ENCODE results near the gene VWA8. TPM values are rescaled to one million over a fixed set of nuclear protein-coding genes. Genes with fewer than 3 reads are reported as not detected.

Gene VWA8
- polyA plus RNA-seq, 1 of the 3 experiments (the other 2 are of a cell fraction): 5.5 TPM

GRCh38 chr13:41655997-41656396 lies 304.9 kb downstream of the VWA8 start (continued):
- TF ChIP-seq CHD2 (IDR thresholded peaks at IDR 0.05; ENCODE audit: low read length, partially characterized antibody): no peak
- TF ChIP-seq TAF1 (IDR thresholded peaks at IDR 0.05; ENCODE audit: borderline replicate concordance, low read depth, low read length): no peak
- TF ChIP-seq USF2 (IDR thresholded peaks at IDR 0.05; ENCODE audit: borderline replicate concordance, low read depth, low read length): no peak
- no peak for TF ChIP-seq MXI1 (IDR thresholded peaks at IDR 0.05; ENCODE audit: low read depth, low read length)
- TF ChIP-seq SMC3 (IDR thresholded peaks at IDR 0.05; ENCODE audit: low read depth, low read length): no peak
- TF ChIP-seq GATA2 (CRISPR knock-in tag; IDR thresholded peaks at IDR 0.05): no peak

DNA sequence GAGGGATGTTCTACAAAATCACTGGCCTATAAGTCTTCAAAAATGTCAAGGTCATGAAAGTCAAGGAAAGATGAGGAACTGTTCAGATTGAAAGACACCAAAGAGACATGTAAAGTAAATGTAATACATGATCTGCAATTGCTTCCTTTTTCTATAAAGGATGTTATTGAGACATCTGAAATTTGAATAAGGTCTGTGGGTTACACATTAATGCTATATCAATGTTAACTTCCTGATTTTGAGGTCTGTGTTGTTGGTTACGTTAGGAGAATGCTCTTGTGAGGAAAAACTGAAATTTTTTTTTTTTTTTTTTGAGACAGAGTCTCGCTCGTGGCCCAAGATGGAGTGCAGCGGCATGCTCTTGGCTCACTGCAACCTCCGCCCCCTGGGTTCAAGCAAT lies 306.1 kb downstream of the VWA8 start:
- Histone ChIP-seq H3K9me3 (no peaks in the 10 kb centered on the region), H3K36me3 (replicated peaks in 1 of 2; ENCODE audit: control insufficient read depth in 1 of 2, insufficient read depth in 2 of 2, low read length in 1 of 2) (no peaks in the 10 kb centered on the region), H3F3A (replicated peaks; ENCODE audit: insufficient read depth) (peaks cover 4% of the 10 kb centered on the region), H3K4me1 (ENCODE audit: control insufficient read depth in 1 of 2, insufficient read depth in 2 of 2, low read depth in 1 of 2, low read length in 1 of 2) (peaks cover 0 to 3% of the 10 kb centered on the region in 2 experiments; a peak in 2 of 4 replicates), H3K9ac (no peak overlapping the region), H3K4me2 (no peak overlapping the region), H3K4me3 (ENCODE audit: low read depth in 2 of 2, low read length in 1 of 2) (no peak overlapping the region), H4K20me1 (ENCODE audit: insufficient read depth) (no peaks in the 10 kb centered on the region), H3K9me2 (no peaks in the 10 kb centered on the region), H3K27ac (ENCODE audit: low read depth in 2 of 2, low read length in 1 of 2) (no peak overlapping the region), H2AFZ (ENCODE audit: low read depth) (no peak overlapping the region), H3K79me2 (ENCODE audit: insufficient read depth) (no peaks in the 10 kb centered on the region), H3K27me3 (ENCODE audit: insufficient read depth) (no peaks in the 10 kb centered on the region)
- TF ChIP-seq MEF2A (IDR thresholded peaks at IDR 0.05; ENCODE audit: borderline replicate concordance, low read depth) (no peak), SMC3 (IDR thresholded peaks at IDR 0.05; ENCODE audit: low read depth, low read length) (no peak), NRF1 (IDR thresholded peaks at IDR 0.05; ENCODE audit: low read depth, low read length) (no peak), RCOR1 (IDR thresholded peaks at IDR 0.05; ENCODE audit: low read length) (no peak), FOSL2 (IDR thresholded peaks at IDR 0.05; ENCODE audit: borderline replicate concordance, low read depth) (no peak), IRF3 (IDR thresholded peaks at IDR 0.05; ENCODE audit: low read depth, low read length) (no peak), USF1 (IDR thresholded peaks at IDR 0.05; ENCODE audit: borderline replicate concordance, low read depth) (no peak), JUND (IDR thresholded peaks at IDR 0.05) (no peak), ELF1 (IDR thresholded peaks at IDR 0.05) (no peak), GABPA (IDR thresholded peaks at IDR 0.05; ENCODE audit: low read depth) (no peak), RAD21 (IDR thresholded peaks at IDR 0.05; ENCODE audit: low read length) (no peak), MAX (IDR thresholded peaks at IDR 0.05; ENCODE audit: low read depth) (no peak), NFIC (IDR thresholded peaks at IDR 0.05; ENCODE audit: borderline replicate concordance) (no peak), SIN3A (IDR thresholded peaks at IDR 0.05; ENCODE audit: borderline replicate concordance, low read depth, low read length) (no peak), USF2 (IDR thresholded peaks at IDR 0.05; ENCODE audit: borderline replicate concordance, low read depth, low read length) (no peak), FOXJ3 (CRISPR knock-in tag; IDR thresholded peaks at IDR 0.05) (no peak)
- WGBS (ENCODE audit: low lambda C conversion rate): 95% methylated on average over 5 of the region's 5 CpGs
- DNase-seq: no peak
- POLR2A ChIA-PET: no interaction called here
- CTCF ChIA-PET: interaction anchor here (2.3 kb wide), 1 partner anchor 10 kb away, joined by 5 read pairs; no protein-coding TSS in a partner anchor
